ENCODE data around the gene ACTN4.
"Not testable (repeated sequence)": the region's sequence is repeated elsewhere in the genome, so short reads cannot be mapped to it uniquely, and the experiment has no call there.

The ACTN4 gene

DNA sequence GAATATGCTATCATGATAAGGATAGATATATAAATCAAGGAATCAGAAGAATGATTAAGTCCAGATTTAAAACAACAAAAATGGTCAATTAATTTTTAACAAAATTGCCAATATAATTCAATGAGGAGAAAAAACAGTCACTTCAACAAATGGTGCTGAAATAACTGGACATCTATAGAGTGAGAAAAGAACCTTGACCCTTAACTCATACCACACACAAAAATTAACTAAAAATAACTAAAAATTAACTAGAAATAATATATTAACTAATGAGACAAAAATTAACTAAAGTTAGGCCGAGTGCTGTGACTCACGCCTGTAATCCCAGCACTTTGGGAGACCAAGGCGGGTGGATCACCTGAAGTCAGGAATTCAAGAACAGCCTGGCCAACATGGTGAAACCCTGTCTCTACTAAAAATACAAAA, 116.4 kb downstream of the ACTN4 start:
- DNase-seq: no peak
- in situ Hi-C loops (cut with HindIII; ENCODE audit: low pct_ligation_motif_present, low sequenced_read_pairs): no loop called here
- no peaks in the 10 kb centered on the region for H3K27me3 ChIP-seq (replicated peaks)
- H3K36me3 ChIP-seq (replicated peaks): no peaks in the 10 kb centered on the region
- no peak overlapping the region for H3K4me3 ChIP-seq (ENCODE audit: low read depth, low read length)
- TF ChIP-seq, protein P1, sequence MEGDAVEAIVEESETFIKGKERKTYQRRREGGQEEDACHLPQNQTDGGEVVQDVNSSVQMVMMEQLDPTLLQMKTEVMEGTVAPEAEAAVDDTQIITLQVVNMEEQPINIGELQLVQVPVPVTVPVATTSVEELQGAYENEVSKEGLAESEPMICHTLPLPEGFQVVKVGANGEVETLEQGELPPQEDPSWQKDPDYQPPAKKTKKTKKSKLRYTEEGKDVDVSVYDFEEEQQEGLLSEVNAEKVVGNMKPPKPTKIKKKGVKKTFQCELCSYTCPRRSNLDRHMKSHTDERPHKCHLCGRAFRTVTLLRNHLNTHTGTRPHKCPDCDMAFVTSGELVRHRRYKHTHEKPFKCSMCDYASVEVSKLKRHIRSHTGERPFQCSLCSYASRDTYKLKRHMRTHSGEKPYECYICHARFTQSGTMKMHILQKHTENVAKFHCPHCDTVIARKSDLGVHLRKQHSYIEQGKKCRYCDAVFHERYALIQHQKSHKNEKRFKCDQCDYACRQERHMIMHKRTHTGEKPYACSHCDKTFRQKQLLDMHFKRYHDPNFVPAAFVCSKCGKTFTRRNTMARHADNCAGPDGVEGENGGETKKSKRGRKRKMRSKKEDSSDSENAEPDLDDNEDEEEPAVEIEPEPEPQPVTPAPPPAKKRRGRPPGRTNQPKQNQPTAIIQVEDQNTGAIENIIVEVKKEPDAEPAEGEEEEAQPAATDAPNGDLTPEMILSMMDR (IDR thresholded peaks at IDR 0.05; ENCODE audit: low read depth, low read length, missing control alignments): no peak
- H3K27ac ChIP-seq: no peak overlapping the region

DNA sequence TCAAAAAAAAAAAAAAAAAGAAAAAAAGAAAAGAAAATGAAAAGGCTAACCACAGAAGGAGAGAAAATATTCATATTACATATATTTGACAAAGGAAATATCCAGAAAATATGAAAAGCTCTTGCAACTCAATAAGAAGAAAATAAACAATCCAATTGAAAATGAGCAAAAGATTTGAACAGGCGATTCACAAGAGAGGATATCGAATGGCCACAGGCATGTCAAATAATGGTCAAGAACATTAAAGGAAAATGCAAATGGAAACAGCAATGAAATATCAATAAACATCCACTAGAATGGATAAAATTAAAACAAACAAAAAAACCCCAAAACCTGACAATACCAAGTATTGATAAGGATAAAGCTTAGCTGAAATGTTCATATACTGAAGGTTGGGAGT, 117.8 kb downstream of the ACTN4 start:
- no peak overlapping the region for H3K4me3 ChIP-seq (ENCODE audit: low read depth, low read length)
- in situ Hi-C loops (cut with HindIII; ENCODE audit: low pct_ligation_motif_present, low sequenced_read_pairs): no loop called here
- H3K27me3 ChIP-seq (replicated peaks): no peaks in the 10 kb centered on the region
- DNase-seq: no peak
- no peaks in the 10 kb centered on the region for H3K36me3 ChIP-seq (replicated peaks)
- no peak overlapping the region for H3K27ac ChIP-seq
- TF ChIP-seq, protein P1 (IDR thresholded peaks at IDR 0.05; ENCODE audit: low read depth, low read length, missing control alignments): no peak

- in situ Hi-C loops (cut with HindIII; ENCODE audit: low pct_ligation_motif_present, low sequenced_read_pairs): no loop called here
- no peaks in the 10 kb centered on the region for H3K36me3 ChIP-seq (replicated peaks)
- no peak for DNase-seq
- H3K4me3 ChIP-seq (ENCODE audit: low read depth, low read length): no peak overlapping the region
- no peaks in the 10 kb centered on the region for H3K27me3 ChIP-seq (replicated peaks)
- TF ChIP-seq, protein P1 (IDR thresholded peaks at IDR 0.05; ENCODE audit: low read depth, low read length, missing control alignments): no peak
- no peak overlapping the region for H3K27ac ChIP-seq
These were observed 119.0 kb downstream of the ACTN4 start for GRCh38 chr19:38766276-38767047.

GRCh38 chr19:38769635-38770211, 122.3 kb downstream of the ACTN4 start:
- H3K27me3 ChIP-seq (replicated peaks): no peaks in the 10 kb centered on the region
- peak overlapping the region; percentile 17 for H3K4me3 ChIP-seq (ENCODE audit: low read depth, low read length)
- no peak overlapping the region for H3K27ac ChIP-seq

GRCh38 chr19:38770228-38770948, 122.9 kb downstream of the ACTN4 start:
- H3K27ac ChIP-seq; in situ Hi-C loops (cut with HindIII; ENCODE audit: low pct_ligation_motif_present, low sequenced_read_pairs); H3K27me3 ChIP-seq (replicated peaks); H3K36me3 ChIP-seq (replicated peaks); DNase-seq: not testable (repeated sequence)
- H3K4me3 ChIP-seq (ENCODE audit: low read depth, low read length): peak overlapping the region; percentile 17

More at GRCh38 chr19:38769635-38770211, 122.3 kb downstream of the ACTN4 start:
- DNase-seq: peak; percentile 69
- in situ Hi-C loops (cut with HindIII; ENCODE audit: low pct_ligation_motif_present, low sequenced_read_pairs): no loop called here
- no peaks in the 10 kb centered on the region for H3K36me3 ChIP-seq (replicated peaks)
- TF ChIP-seq, protein P1 (IDR thresholded peaks at IDR 0.05; ENCODE audit: low read depth, low read length, missing control alignments): peak; percentile 86

DNA sequence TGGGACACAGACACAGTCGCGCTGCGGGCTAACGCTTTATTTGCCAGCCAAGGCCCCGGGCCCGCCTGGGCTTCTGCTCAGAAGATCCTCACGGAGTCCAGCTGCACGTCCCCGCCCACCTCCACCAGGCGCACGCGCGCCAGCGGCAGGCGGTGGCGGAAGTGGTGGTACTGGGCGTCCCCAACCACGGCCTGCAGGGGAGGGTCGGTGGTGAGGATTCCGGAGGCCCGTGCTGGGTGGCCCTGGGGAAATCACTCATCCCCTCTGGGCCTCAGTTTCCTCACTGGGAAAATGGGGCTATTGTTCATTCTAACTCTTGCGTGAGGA, 123.5 kb downstream of the ACTN4 start:
- H3K27me3 ChIP-seq (replicated peaks); H3K36me3 ChIP-seq (replicated peaks); in situ Hi-C loops (cut with HindIII; ENCODE audit: low pct_ligation_motif_present, low sequenced_read_pairs); H3K27ac ChIP-seq; H3K4me3 ChIP-seq (ENCODE audit: low read depth, low read length); DNase-seq: not testable (repeated sequence)

DNA sequence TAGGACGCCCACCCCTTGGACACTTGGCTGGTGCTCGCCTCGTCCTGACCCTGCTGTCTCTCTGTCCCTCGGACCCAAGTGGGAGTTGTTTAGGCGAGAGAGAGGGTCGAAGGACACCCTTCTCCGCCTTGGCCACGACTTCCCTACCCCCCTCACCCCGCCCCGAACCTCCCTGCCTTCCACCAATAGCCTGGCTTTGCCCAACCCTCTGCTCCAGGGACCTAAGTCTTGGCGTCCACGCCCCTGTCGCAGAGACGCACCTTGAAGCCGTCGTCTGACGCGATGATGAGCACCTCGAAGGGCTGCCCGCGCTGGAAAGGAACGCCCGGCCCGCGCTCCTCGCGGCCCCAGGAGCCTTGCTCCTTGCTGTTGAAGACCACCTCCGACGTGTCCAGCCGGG, 124.1 kb downstream of the ACTN4 start:
- H3K36me3 ChIP-seq (replicated peaks); in situ Hi-C loops (cut with HindIII; ENCODE audit: low pct_ligation_motif_present, low sequenced_read_pairs); H3K27me3 ChIP-seq (replicated peaks); DNase-seq; H3K4me3 ChIP-seq (ENCODE audit: low read depth, low read length); H3K27ac ChIP-seq: not testable (repeated sequence)

Data from brain microvascular endothelial cell (primary cell).